ENCODE measurements around the gene POLR2B.

DNA sequence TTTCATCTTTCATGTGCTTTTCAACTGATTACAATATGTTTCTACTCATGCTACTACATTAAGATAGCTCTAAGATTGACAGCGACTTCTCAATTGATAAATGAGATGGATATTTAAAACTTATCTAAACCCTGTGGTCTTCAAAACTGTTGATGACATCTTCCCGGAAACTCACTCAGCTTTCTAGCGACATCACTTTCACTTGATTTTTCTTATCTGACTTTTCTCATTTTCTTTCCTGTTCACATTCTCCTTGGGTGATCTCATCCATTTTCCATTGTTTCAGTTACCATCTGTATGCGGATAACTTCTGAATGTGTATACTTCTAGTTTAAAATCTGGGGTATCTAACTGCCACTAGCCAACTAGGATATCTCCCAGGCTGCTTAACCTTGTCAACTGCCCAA, 3.1 kb downstream of the POLR2B start:
- TF ChIP-seq, protein P1, sequence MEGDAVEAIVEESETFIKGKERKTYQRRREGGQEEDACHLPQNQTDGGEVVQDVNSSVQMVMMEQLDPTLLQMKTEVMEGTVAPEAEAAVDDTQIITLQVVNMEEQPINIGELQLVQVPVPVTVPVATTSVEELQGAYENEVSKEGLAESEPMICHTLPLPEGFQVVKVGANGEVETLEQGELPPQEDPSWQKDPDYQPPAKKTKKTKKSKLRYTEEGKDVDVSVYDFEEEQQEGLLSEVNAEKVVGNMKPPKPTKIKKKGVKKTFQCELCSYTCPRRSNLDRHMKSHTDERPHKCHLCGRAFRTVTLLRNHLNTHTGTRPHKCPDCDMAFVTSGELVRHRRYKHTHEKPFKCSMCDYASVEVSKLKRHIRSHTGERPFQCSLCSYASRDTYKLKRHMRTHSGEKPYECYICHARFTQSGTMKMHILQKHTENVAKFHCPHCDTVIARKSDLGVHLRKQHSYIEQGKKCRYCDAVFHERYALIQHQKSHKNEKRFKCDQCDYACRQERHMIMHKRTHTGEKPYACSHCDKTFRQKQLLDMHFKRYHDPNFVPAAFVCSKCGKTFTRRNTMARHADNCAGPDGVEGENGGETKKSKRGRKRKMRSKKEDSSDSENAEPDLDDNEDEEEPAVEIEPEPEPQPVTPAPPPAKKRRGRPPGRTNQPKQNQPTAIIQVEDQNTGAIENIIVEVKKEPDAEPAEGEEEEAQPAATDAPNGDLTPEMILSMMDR (IDR thresholded peaks at IDR 0.05): no peak
- TF ChIP-seq, protein P2, sequence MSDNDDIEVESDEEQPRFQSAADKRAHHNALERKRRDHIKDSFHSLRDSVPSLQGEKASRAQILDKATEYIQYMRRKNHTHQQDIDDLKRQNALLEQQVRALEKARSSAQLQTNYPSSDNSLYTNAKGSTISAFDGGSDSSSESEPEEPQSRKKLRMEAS (CRISPR knock-in tag; IDR thresholded peaks at IDR 0.05): no peak
- TF ChIP-seq, protein P3, sequence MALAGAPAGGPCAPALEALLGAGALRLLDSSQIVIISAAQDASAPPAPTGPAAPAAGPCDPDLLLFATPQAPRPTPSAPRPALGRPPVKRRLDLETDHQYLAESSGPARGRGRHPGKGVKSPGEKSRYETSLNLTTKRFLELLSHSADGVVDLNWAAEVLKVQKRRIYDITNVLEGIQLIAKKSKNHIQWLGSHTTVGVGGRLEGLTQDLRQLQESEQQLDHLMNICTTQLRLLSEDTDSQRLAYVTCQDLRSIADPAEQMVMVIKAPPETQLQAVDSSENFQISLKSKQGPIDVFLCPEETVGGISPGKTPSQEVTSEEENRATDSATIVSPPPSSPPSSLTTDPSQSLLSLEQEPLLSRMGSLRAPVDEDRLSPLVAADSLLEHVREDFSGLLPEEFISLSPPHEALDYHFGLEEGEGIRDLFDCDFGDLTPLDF (CRISPR knock-in tag; IDR thresholded peaks at IDR 0.05): no peak
- TF ChIP-seq, protein P4, sequence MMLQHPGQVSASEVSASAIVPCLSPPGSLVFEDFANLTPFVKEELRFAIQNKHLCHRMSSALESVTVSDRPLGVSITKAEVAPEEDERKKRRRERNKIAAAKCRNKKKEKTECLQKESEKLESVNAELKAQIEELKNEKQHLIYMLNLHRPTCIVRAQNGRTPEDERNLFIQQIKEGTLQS (CRISPR knock-in tag; conservative IDR thresholded peaks at IDR 0.05): no peak
- no peak for TF ChIP-seq ELF4 (CRISPR knock-in tag; IDR thresholded peaks at IDR 0.05; ENCODE audit: low read depth)
